Naive thymus-derived CD4-positive, alpha-beta T cell (primary cell): Measurements from ENCODE around the gene UBE2L3. TPM values are rescaled to one million over a fixed set of nuclear protein-coding genes. Genes with fewer than 3 reads are reported as not detected.
"Not testable (repeated sequence)": the region's sequence is repeated elsewhere in the genome, so short reads cannot be mapped to it uniquely, and the experiment has no call there.

Source experiments
- ATAC-seq: fragments of 150-1000 bp; cut with Tn5 transposase; 2 replicates; pipeline ENCODE4 v1.10.0; 2021; ENCODE audit warnings: mild to moderate bottlenecking, moderate library complexity
- CTCF ChIA-PET: fragments of 350-600 bp; sonication (Branson Sonifier 250); formaldehyde crosslinking; loops from one replicate; lab custom pipeline; 2021; ENCODE audit warnings: antibody characterized with exemption; lab: Charles Lee
- POLR2A ChIA-PET: fragments of 350-600 bp; sonication (Branson Sonifier 250); formaldehyde crosslinking; loops from one replicate; lab custom pipeline; 2021; ENCODE audit warnings: antibody characterized with exemption, inconsistent platforms; lab: Charles Lee
- DNase-seq, 9 donors: peaks; one replicate each; pipeline versions ENCODE4 v3.0.0 to v3.0.0-alpha.2; 2020 to 2022; ENCODE audit warnings: mixed read lengths in 1 of 9
- H3K27ac ChIP-seq: one replicate; pipeline ENCODE4 v1.7.0; 2013; ENCODE audit warnings: mild to moderate bottlenecking, low read depth, low read length, moderate library complexity
- H3K27me3 ChIP-seq, 2 donors: one replicate each; pipeline ENCODE4 v1.7.0; 2013; ENCODE audit warnings: low read length in 2 of 2, mild to moderate bottlenecking in 2 of 2, moderate library complexity in 2 of 2; ENCODE audit not compliant: control insufficient read depth in 2 of 2, insufficient read depth in 2 of 2
- H3K36me3 ChIP-seq, 3 experiments: 1 replicate in 2 of 3; 2 replicates in 1 of 3; pipeline ENCODE4 v1.7.0; 2013; ENCODE audit warnings: low read length in 3 of 3, mild to moderate bottlenecking in 3 of 3, moderate library complexity in 1 of 3; ENCODE audit not compliant: insufficient read depth in 3 of 3, control insufficient read depth in 2 of 3
- H3K4me1 ChIP-seq, 2 donors: one replicate each; pipeline ENCODE4 v1.7.0; 2013; ENCODE audit warnings: low read length in 2 of 2, mild to moderate bottlenecking in 2 of 2, moderate library complexity in 1 of 2; ENCODE audit not compliant: control insufficient read depth in 2 of 2, insufficient read depth in 2 of 2
- H3K4me3 ChIP-seq: 2 replicates; pipeline ENCODE4 v1.7.0; 2013; ENCODE audit warnings: mild to moderate bottlenecking, low read length
- H3K9me3 ChIP-seq, 3 experiments: 1 replicate in 2 of 3; 2 replicates in 1 of 3; pipeline ENCODE4 v1.7.0; 2013; ENCODE audit warnings: low read length in 3 of 3; ENCODE audit not compliant: control insufficient read depth in 2 of 3
- H3K27ac Mint-ChIP-seq, 9 donors: one replicate each; pipeline ENCODE4 v1.8.0; 2020 to 2022; ENCODE audit warnings: mixed read lengths in 9 of 9, mild to moderate bottlenecking in 8 of 9, moderate library complexity in 5 of 9, inconsistent platforms in 2 of 9
- H3K27me3 Mint-ChIP-seq, 5 donors: one replicate each; pipeline ENCODE4 v1.8.0; 2021 to 2022; ENCODE audit warnings: mixed read lengths in 5 of 5, mild to moderate bottlenecking in 1 of 5
- H3K36me3 Mint-ChIP-seq, 5 donors: one replicate each; pipeline ENCODE4 v1.8.0; 2020 to 2022; ENCODE audit warnings: mixed read lengths in 5 of 5, mild to moderate bottlenecking in 3 of 5, inconsistent platforms in 1 of 5
- H3K4me1 Mint-ChIP-seq, 7 donors: one replicate each; pipeline ENCODE4 v1.8.0; 2020 to 2022; ENCODE audit warnings: mixed read lengths in 7 of 7, mild to moderate bottlenecking in 3 of 7, inconsistent platforms in 1 of 7
- H3K4me3 Mint-ChIP-seq, 10 donors: one replicate each; pipeline ENCODE4 v1.8.0; 2020 to 2022; ENCODE audit warnings: mild to moderate bottlenecking in 10 of 10, mixed read lengths in 10 of 10, moderate library complexity in 6 of 10, inconsistent platforms in 2 of 10
- H3K9me3 Mint-ChIP-seq, 11 donors: one replicate each; pipeline ENCODE4 v1.8.0; 2020 to 2022; ENCODE audit warnings: mixed read lengths in 11 of 11, mild to moderate bottlenecking in 4 of 11, inconsistent platforms in 1 of 11, moderate library complexity in 1 of 11
- intact Hi-C, 2 donors: fragments of 100-400 bp; cut with micrococcal nuclease; formaldehyde crosslinking; loops; one replicate each; pipeline ENCODE4 v1.15.1; 2023
- polyA plus RNA-seq, 2 donors: library from polyadenylated mRNA; unstranded; fragments of 300-500 nt; fragmentation: Illumina TruSeq; gene quantifications; one replicate each; pipeline ENCODE4 v1.2.3, GENCODE V29; 2021
- total RNA-seq, 6 experiments: library from RNA in 5 of 6; stranded (reverse) in 5 of 6; gene quantifications; 1 replicate in 5 of 6; 2 replicates in 1 of 6; pipeline ENCODE4 v1.2.3 and lab custom pipeline; 2021 to 2026

UBE2L3 gene
- total and polyA plus RNA-seq, 7 experiments from 2014 or later = 22.5 to 101 (median 34.6) TPM

DNA sequence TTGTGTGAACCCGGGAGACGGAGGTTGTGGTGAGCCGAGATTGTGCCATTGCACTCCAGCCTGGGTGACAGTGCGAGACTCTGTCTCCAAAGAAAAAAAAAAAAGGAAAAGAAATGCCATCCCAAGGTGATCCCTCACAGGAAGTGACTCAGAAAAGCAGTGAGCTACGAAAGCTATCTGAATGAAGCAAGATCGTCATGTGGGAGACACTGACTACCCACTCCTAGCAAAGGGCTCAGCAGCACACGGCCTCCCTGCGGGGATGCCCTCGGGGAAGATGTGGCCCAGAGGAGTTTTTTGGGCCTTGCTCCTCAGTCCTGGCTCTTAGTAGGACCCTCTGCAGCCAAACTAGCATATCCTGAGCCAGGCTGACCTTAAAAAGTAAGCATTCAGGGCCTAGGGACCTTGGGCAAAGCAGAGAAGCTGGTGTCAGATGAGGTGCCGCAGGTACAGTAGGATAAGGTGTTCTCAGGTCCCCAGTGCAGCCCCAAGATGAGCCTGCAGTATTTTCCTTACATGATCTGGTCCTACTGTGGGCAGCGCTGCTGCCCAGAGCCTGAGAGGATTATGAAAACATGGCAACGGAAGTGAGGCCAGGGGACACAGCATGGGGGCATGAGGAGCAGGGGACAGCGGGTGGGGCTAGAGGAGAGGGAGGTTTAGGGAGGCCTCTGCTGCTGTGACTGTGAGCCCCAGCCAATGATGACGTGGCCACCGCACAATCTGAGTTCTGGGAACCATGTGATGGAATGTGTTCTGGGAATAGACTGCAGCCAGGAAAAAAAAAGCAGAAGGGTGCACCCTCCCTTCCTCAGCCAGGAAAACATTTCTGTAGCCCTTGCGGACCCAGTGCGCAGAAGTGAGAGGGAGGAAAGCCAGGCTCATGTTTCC, 22.8 kb upstream of the UBE2L3 start:
- H3K4me1 Mint-ChIP-seq, DNase-seq, H3K9me3 Mint-ChIP-seq, H3K27ac Mint-ChIP-seq, H3K27ac ChIP-seq, H3K4me3 Mint-ChIP-seq, H3K27me3 Mint-ChIP-seq, intact Hi-C loops, H3K36me3 Mint-ChIP-seq, ATAC-seq, H3K4me3 ChIP-seq, CTCF ChIA-PET, POLR2A ChIA-PET, H3K4me1 ChIP-seq, H3K27me3 ChIP-seq, H3K9me3 ChIP-seq, H3K36me3 ChIP-seq: not testable (repeated sequence)

DNA sequence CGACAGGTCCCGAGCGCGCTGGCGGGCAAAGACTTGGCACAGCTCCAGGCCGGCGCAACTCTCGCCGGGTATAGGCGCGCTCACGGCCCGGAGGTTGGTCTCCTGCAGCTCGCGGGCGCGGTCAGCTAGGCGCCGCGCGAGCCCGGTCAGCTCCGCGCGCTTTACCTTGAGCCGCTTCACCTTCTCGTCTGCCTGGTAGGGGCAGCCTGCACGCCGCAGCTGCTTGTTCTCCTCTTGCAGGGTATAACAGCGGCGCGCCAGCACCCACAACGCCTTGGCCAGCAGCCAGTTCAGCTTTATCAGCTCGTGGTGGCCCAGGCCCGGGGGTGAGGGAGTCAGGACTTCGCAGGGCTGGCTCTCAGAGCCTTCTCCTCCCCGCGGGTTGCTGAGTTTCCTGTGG, 18.0 kb upstream of the UBE2L3 start:
- H3K4me1 Mint-ChIP-seq, H3K4me3 Mint-ChIP-seq, H3K27me3 Mint-ChIP-seq, H3K27me3 ChIP-seq, H3K9me3 ChIP-seq, H3K9me3 Mint-ChIP-seq, intact Hi-C loops, CTCF ChIA-PET, H3K36me3 Mint-ChIP-seq, DNase-seq, H3K4me3 ChIP-seq, H3K4me1 ChIP-seq, H3K36me3 ChIP-seq, POLR2A ChIA-PET, H3K27ac ChIP-seq, H3K27ac Mint-ChIP-seq: not testable (repeated sequence)
- peak; percentile 63 for ATAC-seq

DNA sequence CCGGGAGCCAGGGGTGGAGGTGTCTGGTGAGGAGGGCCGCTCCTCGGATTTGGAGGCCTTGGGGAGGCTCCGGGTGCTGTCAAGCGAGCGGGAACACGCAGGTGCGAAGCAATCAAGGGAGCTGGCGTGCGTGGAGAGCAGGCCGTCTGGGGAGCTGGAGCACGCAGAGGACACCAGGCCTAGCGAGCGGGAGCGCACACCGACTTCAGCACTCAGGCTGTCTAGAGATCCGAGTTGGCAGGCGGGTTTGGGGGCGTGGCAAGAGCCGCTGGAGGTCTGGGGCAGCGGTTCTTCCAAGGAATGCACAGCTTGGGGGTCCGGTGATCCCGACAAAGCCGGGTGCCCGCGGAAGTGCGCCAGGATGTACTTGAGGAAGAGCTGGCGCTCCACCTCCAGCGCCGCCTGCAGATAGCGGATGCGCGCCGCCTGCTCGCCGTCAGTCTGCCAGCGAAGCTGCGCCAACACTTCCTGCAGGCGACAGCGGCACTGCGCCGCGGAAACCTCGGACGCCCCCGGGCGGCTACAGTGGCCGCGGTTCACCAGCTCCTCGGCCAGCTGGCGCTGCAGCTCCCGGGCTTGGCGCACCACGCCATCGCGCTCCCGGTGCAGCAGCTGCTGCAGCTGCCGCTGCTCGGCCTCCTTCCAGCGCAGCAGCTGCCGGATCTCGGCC, 17.4 kb upstream of the UBE2L3 start:
- H3K4me3 ChIP-seq, H3K4me1 ChIP-seq, H3K9me3 ChIP-seq, H3K36me3 ChIP-seq, H3K27ac Mint-ChIP-seq, H3K27me3 Mint-ChIP-seq, H3K9me3 Mint-ChIP-seq, H3K27ac ChIP-seq, H3K27me3 ChIP-seq, intact Hi-C loops, DNase-seq, H3K4me3 Mint-ChIP-seq, H3K4me1 Mint-ChIP-seq, POLR2A ChIA-PET, CTCF ChIA-PET, H3K36me3 Mint-ChIP-seq: not testable (repeated sequence)
- ATAC-seq = peak; percentile 86

DNA sequence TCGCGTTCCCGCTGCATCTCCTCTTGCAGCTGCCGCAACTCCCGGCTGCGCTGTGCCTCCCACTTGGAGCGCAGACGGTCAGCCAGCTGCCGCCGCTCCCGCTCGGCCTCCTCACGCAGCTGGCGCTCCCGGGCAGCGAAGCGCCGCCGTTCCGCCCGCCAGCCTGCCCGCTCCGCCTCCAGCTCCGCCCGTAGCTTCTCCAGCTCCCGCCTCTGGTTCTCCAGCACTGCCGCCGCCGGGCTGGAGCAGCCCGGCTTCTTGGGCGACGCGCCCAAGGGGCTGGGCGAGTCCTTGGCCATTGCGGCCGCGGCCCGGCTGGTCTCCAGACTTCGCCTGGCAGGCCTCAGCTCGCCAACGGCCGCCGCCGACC, 16.9 kb upstream of the UBE2L3 start:
- POLR2A ChIA-PET, H3K27me3 Mint-ChIP-seq, CTCF ChIA-PET, H3K4me3 ChIP-seq, H3K36me3 ChIP-seq, H3K9me3 ChIP-seq, H3K4me1 ChIP-seq, H3K4me1 Mint-ChIP-seq, H3K27me3 ChIP-seq, intact Hi-C loops, H3K4me3 Mint-ChIP-seq, H3K9me3 Mint-ChIP-seq, DNase-seq, H3K27ac Mint-ChIP-seq, H3K36me3 Mint-ChIP-seq, H3K27ac ChIP-seq: not testable (repeated sequence)
- ATAC-seq = peak; percentile 21

DNA sequence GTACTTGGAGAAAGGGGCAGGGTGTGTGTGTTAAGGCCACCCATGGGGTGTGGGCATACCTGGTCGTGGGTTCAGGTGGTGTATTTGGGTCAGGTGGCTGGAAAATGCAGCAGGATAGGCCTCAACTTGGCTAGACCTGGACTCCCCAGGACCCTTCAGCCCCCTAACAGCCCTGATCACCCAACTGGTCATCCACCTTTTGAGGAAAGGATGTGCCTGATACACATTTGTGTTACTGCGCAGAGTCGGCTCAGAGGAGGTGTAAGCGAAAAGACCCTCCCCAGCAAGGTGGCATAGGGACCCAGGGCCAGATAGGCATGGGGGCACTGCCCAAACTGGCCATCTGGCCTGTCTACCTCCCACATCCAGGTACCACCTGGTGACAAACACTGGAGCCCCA, 16.2 kb upstream of the UBE2L3 start, which contains the start of gene RIMBP3C:
TSS of gene RIMBP3C (minus strand) at position 101 of the 400 bp plus-strand sequence. CDS start 485 bp downstream, outside the sequence.
- H3K9me3 Mint-ChIP-seq, H3K36me3 Mint-ChIP-seq, POLR2A ChIA-PET: not testable (repeated sequence)

DNA sequence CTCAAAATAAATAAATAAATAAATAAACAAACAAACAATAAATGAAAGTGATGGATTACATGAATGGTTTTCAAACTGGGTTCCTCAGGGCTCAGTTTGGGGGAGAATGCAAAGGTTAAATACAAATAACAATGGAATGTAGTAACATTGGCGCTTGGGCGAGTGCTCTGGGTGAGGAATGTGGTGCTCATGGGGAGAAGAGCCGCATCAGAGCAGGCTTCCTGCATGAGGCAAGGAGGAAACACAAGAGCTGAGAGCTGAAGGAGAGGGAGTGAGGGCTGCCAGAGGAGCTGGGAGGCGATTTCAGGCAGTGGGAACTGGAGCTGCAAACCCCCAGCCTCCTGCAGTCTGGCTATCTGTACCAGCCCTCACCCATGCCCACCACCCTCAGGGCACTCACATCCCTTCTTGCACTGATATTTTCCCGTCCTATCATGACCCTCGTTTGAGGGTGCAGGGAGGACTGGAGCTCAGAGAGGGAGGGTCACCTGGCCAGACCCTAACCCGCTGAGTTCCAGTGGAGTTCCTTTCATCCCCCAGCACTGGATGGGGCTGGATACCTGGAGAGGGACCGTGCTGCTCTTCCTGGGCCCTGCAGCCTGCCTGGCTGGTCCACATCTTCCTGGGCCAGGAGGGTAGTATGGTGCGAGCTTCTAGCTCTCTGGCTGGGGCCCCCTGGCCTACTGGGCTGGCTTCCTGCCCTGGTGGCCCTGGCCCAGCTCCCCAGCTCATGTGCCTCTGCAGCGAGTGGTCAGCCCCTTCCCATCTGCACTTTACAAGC, 8.0 kb upstream of the UBE2L3 start:
- H3K9me3 Mint-ChIP-seq, H3K27ac ChIP-seq, H3K4me3 ChIP-seq, H3K27ac Mint-ChIP-seq, intact Hi-C loops, ATAC-seq, H3K36me3 Mint-ChIP-seq, DNase-seq, CTCF ChIA-PET, H3K27me3 Mint-ChIP-seq, H3K4me1 Mint-ChIP-seq, H3K9me3 ChIP-seq, H3K4me1 ChIP-seq, H3K27me3 ChIP-seq, H3K4me3 Mint-ChIP-seq, POLR2A ChIA-PET, H3K36me3 ChIP-seq: not testable (repeated sequence)

More for the DNA sequence above, 16.2 kb upstream of the UBE2L3 start, which contains the start of gene RIMBP3C:
- H3K27me3 ChIP-seq, H3K27me3 Mint-ChIP-seq, H3K4me1 Mint-ChIP-seq, H3K4me1 ChIP-seq, H3K36me3 ChIP-seq, H3K4me3 ChIP-seq, DNase-seq, ATAC-seq, CTCF ChIA-PET, intact Hi-C loops, H3K27ac ChIP-seq, H3K4me3 Mint-ChIP-seq, H3K9me3 ChIP-seq, H3K27ac Mint-ChIP-seq: not testable (repeated sequence)
